ENCODE data around the gene TMPRSS6. TPM values are rescaled to one million over a fixed set of nuclear protein-coding genes. Genes with fewer than 3 reads are reported as not detected.

Gene TMPRSS6
- total RNA-seq, 1 experiment from 2014 or later: 0.39 TPM

DNA sequence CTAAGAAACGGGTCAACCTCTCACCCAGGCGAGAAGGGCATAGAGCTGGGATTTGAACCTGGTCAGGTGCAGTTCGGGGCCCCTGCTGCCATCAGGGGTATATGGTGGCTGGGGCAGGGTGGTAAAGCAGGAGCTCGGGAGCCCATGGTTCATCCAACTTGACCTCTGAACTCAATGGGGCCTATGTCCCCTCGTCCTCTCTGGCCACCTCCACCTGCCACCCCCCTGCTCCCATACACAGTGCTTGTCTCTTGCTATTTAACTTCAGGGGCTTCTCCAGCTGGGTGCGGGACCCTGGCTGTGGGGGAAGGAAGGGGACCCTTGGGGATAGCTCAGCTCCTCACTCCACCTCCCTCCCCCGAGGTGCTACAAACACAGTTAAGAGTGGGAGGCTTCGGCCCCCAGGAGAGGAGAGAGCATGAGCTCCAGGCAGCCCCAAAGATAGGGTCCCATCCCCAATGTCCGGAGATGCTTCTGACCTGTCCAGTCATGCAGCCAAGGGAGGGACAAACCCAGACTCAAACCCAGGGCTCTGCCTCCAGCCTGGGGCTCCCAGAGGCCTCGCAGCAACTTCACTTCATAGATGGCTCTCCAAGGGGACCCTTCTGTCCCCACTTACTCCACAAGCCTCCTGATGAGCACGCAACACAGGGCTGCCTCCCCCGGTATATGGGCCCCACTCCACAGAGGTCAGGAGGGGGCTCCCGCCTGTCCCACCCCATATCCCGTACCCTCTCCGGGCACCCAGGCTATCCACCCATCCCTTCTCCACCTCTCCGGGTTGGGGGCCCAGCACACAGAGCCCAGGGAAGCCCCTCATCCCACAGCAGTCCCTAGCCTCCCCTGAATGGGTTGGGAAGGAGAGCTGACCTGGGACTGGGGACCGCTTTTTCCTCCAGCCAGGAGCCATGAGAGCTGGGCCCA is 39.5 kb upstream of the TMPRSS6 start:
- DNase-seq (ENCODE audit: low read depth, low spot score) (no peak), ATAC-seq (no peak)
- Histone ChIP-seq H3K36me3 (ENCODE audit: control insufficient read depth in 1 of 2, insufficient read depth in 2 of 2, low read length in 2 of 2) (no peaks in the 10 kb centered on the region), H3K4me2 (ENCODE audit: low read length) (no peak overlapping the region), H3K9me2 (ENCODE audit: insufficient read depth) (no peaks in the 10 kb centered on the region), H3K27me3 (ENCODE audit: insufficient read depth, low read length) (no peaks in the 10 kb centered on the region), H2AFZ (ENCODE audit: low read depth, low read length, poor library complexity, severe bottlenecking) (no peak overlapping the region), H3K9ac (ENCODE audit: low read length) (no peak overlapping the region), H3K79me2 (ENCODE audit: insufficient read depth, low read length) (no peaks in the 10 kb centered on the region), H4K20me1 (ENCODE audit: insufficient read depth) (no peaks in the 10 kb centered on the region), H3K4me3 (replicated peaks in 1 of 2; ENCODE audit: low read depth in 1 of 2, low read length in 2 of 2) (no peak overlapping the region), H3K9me3 (ENCODE audit: control insufficient read depth in 1 of 2, insufficient read depth in 1 of 2, low read depth in 1 of 2, low read length in 2 of 2) (peaks cover 0 to 4% of the 10 kb centered on the region in 2 experiments; a peak in 1 of 4 replicates), H3K4me1 (ENCODE audit: control insufficient read depth in 1 of 2, insufficient read depth in 2 of 2, low read length in 2 of 2) (no peaks in the 10 kb centered on the region), H3K27ac (ENCODE audit: low read depth, low read length) (no peak overlapping the region)
- ChIA-PET RAD21 (ENCODE audit: low non-redundant PET in 1 of 2, low total read pairs in 2 of 2, uncharacterized antibody in 2 of 2, unreplicated experiment in 2 of 2) (no interaction called here), CTCF (no interaction called here), POLR2A (no interaction called here)
- no TSS peak for BruUV-seq (replicated peaks)
- intact Hi-C loops (cut with micrococcal nuclease): no loop called here
- TF ChIP-seq, protein P1, sequence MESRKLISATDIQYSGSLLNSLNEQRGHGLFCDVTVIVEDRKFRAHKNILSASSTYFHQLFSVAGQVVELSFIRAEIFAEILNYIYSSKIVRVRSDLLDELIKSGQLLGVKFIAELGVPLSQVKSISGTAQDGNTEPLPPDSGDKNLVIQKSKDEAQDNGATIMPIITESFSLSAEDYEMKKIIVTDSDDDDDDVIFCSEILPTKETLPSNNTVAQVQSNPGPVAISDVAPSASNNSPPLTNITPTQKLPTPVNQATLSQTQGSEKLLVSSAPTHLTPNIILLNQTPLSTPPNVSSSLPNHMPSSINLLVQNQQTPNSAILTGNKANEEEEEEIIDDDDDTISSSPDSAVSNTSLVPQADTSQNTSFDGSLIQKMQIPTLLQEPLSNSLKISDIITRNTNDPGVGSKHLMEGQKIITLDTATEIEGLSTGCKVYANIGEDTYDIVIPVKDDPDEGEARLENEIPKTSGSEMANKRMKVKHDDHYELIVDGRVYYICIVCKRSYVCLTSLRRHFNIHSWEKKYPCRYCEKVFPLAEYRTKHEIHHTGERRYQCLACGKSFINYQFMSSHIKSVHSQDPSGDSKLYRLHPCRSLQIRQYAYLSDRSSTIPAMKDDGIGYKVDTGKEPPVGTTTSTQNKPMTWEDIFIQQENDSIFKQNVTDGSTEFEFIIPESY (IDR thresholded peaks at IDR 0.05; ENCODE audit: extremely low read depth, insufficient replicate concordance, low read length): no peak
- TF ChIP-seq REST (IDR thresholded peaks at IDR 0.05; ENCODE audit: low read depth) (no peak), POLR2AphosphoS5 (IDR thresholded peaks at IDR 0.05; ENCODE audit: low read depth, low read length) (no peak), FOSL1 (IDR thresholded peaks at IDR 0.05; ENCODE audit: low read depth) (no peak), EZH2phosphoT487 (IDR thresholded peaks at IDR 0.05; ENCODE audit: borderline replicate concordance) (no peak), JUND (IDR thresholded peaks at IDR 0.05) (no peak), ZFX (IDR thresholded peaks at IDR 0.05) (no peak), EGR1 (IDR thresholded peaks at IDR 0.05; ENCODE audit: low read depth) (no peak), TCF7L2 (IDR thresholded peaks at IDR 0.05; ENCODE audit: borderline replicate concordance, extremely low read depth, insufficient read depth, insufficient read length) (no peak), SRF (IDR thresholded peaks at IDR 0.05; ENCODE audit: low read depth) (no peak), ATF3 (IDR thresholded peaks at IDR 0.05) (no peak)
- TF ChIP-seq, protein P2, sequence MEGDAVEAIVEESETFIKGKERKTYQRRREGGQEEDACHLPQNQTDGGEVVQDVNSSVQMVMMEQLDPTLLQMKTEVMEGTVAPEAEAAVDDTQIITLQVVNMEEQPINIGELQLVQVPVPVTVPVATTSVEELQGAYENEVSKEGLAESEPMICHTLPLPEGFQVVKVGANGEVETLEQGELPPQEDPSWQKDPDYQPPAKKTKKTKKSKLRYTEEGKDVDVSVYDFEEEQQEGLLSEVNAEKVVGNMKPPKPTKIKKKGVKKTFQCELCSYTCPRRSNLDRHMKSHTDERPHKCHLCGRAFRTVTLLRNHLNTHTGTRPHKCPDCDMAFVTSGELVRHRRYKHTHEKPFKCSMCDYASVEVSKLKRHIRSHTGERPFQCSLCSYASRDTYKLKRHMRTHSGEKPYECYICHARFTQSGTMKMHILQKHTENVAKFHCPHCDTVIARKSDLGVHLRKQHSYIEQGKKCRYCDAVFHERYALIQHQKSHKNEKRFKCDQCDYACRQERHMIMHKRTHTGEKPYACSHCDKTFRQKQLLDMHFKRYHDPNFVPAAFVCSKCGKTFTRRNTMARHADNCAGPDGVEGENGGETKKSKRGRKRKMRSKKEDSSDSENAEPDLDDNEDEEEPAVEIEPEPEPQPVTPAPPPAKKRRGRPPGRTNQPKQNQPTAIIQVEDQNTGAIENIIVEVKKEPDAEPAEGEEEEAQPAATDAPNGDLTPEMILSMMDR (IDR thresholded peaks at IDR 0.05 in 2 of 3, conservative IDR thresholded peaks at IDR 0.05 in 1 of 3; ENCODE audit: borderline replicate concordance in 1 of 3, insufficient read depth in 1 of 3, low read depth in 2 of 3, low read length in 2 of 3): no peak

Data from HCT116 (cell line).